ENCODE measurements around the gene NPTXR. TPM values are rescaled to one million over a fixed set of nuclear protein-coding genes. Genes with fewer than 3 reads are reported as not detected.

Gene NPTXR
- total RNA-seq, 1 donor from 2014 or later: 9.3 TPM

DNA sequence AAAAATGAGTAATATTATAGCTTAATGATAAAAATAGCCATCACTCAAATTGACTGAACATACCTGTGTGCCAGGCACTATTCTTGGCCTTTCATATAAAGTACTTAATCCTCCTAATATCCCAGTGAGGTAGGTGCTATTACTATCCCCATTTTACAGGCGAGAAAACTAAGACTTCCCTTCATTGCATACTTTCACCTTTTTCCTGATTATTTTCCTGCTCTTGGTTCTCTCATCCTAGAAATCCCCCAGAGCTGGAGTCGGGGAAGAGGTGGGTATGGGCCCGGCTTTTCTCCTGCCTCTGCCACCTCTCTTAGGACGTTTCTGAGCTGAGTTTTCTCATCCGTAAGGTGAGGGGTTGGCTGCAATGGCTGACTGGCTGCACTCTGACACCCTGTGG, 2.2 kb downstream of the NPTXR start:
- H3K9me3 Mint-ChIP-seq: no peaks in the 10 kb centered on the region
- no peak for DNase-seq (ENCODE audit: low read depth, low spot score)
- H3K27me3 Mint-ChIP-seq (ENCODE audit: low read depth): peaks cover 65% of the 10 kb centered on the region
- H3K4me1 Mint-ChIP-seq: peaks cover 4% of the 10 kb centered on the region
- peak overlapping the region; percentile 88 for H3K4me3 Mint-ChIP-seq
- no peak overlapping the region for H3K27ac Mint-ChIP-seq (ENCODE audit: unreplicated experiment)
- TF ChIP-seq, protein P1, sequence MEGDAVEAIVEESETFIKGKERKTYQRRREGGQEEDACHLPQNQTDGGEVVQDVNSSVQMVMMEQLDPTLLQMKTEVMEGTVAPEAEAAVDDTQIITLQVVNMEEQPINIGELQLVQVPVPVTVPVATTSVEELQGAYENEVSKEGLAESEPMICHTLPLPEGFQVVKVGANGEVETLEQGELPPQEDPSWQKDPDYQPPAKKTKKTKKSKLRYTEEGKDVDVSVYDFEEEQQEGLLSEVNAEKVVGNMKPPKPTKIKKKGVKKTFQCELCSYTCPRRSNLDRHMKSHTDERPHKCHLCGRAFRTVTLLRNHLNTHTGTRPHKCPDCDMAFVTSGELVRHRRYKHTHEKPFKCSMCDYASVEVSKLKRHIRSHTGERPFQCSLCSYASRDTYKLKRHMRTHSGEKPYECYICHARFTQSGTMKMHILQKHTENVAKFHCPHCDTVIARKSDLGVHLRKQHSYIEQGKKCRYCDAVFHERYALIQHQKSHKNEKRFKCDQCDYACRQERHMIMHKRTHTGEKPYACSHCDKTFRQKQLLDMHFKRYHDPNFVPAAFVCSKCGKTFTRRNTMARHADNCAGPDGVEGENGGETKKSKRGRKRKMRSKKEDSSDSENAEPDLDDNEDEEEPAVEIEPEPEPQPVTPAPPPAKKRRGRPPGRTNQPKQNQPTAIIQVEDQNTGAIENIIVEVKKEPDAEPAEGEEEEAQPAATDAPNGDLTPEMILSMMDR (conservative IDR thresholded peaks at IDR 0.05): no peak
- no peaks in the 10 kb centered on the region for H3K36me3 Mint-ChIP-seq (ENCODE audit: low read depth)

DNA sequence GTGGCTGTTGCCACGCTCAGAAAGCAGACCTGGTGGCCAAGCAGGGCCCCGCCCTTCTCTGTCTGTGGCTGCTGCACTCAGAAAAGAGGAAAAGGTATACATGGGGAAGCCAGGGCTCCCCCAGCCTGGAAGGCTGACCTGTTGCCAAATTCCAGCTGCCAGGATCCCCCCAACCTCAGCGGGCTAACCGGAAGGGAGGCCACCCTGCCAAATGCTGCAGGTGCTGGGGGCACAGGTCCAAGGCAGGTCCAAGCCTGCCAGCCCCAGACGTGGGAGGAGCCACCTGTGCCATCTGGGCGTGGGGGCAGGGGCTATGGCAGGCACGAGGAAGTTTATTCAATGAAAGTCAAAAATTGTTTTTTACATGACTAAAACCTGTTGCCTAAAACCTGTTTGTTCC, 2.6 kb downstream of the NPTXR start:
- Mint-ChIP-seq H3K36me3 (ENCODE audit: low read depth) (no peaks in the 10 kb centered on the region), H3K27ac (ENCODE audit: unreplicated experiment) (no peak overlapping the region), H3K4me1 (peaks cover 4% of the 10 kb centered on the region), H3K9me3 (no peaks in the 10 kb centered on the region), H3K27me3 (ENCODE audit: low read depth) (peaks cover 64% of the 10 kb centered on the region), H3K4me3 (no peak overlapping the region)
- TF ChIP-seq, protein P1 (conservative IDR thresholded peaks at IDR 0.05): no peak
- DNase-seq (ENCODE audit: low read depth, low spot score): no peak

DNA sequence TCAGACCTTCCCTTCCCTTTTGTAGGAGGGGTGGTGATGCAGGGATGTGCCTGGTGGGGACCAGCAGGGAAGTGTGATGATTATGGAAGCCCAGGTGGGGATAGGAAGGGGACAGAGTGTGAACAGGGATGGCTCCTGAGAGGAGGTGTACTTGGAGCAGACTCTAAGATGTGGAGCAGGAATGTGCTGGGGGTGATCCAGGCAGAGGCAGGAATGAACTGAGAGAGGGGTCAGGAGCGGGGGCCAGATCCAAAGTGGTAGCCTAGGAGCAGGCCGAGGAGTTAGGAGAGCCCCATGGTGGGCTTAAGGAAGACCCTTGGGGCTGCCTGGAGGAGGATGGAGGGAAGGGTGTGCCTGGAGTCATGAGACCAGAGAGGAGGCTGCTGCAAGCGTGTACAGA, 3.7 kb downstream of the NPTXR start:
- Mint-ChIP-seq H3K27ac (ENCODE audit: unreplicated experiment) (no peak overlapping the region), H3K9me3 (no peaks in the 10 kb centered on the region), H3K4me3 (peak overlapping the region; percentile 50), H3K4me1 (peaks cover 4% of the 10 kb centered on the region), H3K27me3 (ENCODE audit: low read depth) (peaks cover 63% of the 10 kb centered on the region), H3K36me3 (ENCODE audit: low read depth) (no peaks in the 10 kb centered on the region)
- no peak for DNase-seq (ENCODE audit: low read depth, low spot score)
- TF ChIP-seq, protein P1 (conservative IDR thresholded peaks at IDR 0.05): no peak

DNA sequence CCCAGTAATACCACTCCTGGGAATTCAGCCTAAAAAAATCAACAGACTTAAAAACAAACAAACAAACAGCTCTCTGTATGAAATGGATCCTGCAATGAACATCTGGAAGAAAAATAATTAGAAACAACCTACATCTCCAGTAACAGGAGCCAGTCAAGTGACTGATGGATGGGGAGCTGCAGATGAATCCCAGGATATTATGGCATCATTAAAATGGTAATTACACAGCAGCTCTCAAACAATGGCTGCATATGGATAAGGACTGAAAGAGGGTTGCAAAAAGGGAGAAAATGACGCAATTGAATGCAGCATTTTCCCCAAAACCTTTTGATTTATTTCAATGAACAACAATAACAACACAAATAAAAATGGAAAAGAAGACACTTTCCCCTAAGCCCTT, 4.1 kb downstream of the NPTXR start:
- H3K27me3 Mint-ChIP-seq (ENCODE audit: low read depth): peaks cover 61% of the 10 kb centered on the region
- TF ChIP-seq, protein P1 (conservative IDR thresholded peaks at IDR 0.05): no peak

DNA sequence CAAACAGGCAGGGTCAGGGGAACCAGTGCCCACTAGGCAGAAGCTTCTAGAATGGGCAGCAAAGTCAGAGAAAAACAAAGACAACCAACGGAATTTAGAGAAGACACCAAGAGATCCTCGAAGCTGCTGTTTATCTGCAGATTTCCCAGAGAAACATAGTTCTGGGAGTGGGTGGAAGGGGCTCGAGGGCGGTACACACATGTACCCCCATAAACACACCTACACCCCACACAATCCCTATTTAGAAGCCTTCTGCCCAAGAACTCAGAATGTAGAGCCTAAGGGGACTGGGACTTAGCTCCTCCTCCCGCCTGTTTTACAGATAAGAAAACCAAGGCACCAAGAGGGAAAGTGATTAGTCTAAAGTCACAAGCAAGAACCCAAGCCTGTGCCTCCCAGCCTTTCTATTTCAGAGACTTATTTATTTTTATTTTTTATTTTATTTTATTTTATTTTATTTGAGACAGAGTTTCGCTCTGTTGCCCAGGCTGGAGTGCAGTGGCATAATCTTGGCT, 6.4 kb downstream of the NPTXR start:
- Mint-ChIP-seq H3K4me3 (no peak overlapping the region), H3K27me3 (ENCODE audit: low read depth) (peaks cover 59% of the 10 kb centered on the region), H3K4me1 (no peaks in the 10 kb centered on the region), H3K36me3 (ENCODE audit: low read depth) (no peaks in the 10 kb centered on the region), H3K27ac (ENCODE audit: unreplicated experiment) (no peak overlapping the region), H3K9me3 (no peaks in the 10 kb centered on the region)
- TF ChIP-seq, protein P1 (conservative IDR thresholded peaks at IDR 0.05): no peak
- DNase-seq (ENCODE audit: low read depth, low spot score): no peak

More for the DNA sequence above, 4.1 kb downstream of the NPTXR start:
- DNase-seq (ENCODE audit: low read depth, low spot score): no peak
- Mint-ChIP-seq H3K36me3 (ENCODE audit: low read depth) (no peaks in the 10 kb centered on the region), H3K4me3 (peak overlapping the region; percentile 50), H3K27ac (ENCODE audit: unreplicated experiment) (no peak overlapping the region), H3K4me1 (peaks cover 4% of the 10 kb centered on the region), H3K9me3 (no peaks in the 10 kb centered on the region)
